ENCODE results near the gene PSMC4.

DNA sequence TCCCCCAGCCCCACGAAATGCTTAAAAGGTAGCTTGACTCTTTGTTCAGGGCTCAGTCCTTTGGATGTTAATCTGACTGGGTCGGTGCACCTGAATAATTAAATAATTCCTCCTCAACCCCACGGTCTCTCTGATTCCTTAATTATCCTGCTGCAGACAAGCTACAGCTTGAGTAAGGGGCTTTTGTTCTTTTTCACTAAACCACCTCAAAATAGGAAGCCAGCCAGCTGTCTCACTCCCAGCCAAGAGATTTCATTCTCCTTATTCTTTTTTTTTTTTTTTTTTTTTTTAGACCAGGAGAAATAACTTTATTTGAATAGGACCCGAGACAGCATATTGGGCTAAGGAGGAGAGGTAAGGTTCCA lies 28.6 kb upstream of the PSMC4 start:
- TF ChIP-seq TOX (CRISPR knock-in tag; IDR thresholded peaks at IDR 0.05; ENCODE audit: borderline replicate concordance): no peak
- no peak for TF ChIP-seq ISL1 (CRISPR knock-in tag; IDR thresholded peaks at IDR 0.05)
- no peak for TF ChIP-seq TCF4 (CRISPR knock-in tag; IDR thresholded peaks at IDR 0.05; ENCODE audit: borderline replicate concordance)
- no peak for TF ChIP-seq ZNF565 (CRISPR knock-in tag; conservative IDR thresholded peaks at IDR 0.05; ENCODE audit: low read depth)
- TF ChIP-seq, protein P1, sequence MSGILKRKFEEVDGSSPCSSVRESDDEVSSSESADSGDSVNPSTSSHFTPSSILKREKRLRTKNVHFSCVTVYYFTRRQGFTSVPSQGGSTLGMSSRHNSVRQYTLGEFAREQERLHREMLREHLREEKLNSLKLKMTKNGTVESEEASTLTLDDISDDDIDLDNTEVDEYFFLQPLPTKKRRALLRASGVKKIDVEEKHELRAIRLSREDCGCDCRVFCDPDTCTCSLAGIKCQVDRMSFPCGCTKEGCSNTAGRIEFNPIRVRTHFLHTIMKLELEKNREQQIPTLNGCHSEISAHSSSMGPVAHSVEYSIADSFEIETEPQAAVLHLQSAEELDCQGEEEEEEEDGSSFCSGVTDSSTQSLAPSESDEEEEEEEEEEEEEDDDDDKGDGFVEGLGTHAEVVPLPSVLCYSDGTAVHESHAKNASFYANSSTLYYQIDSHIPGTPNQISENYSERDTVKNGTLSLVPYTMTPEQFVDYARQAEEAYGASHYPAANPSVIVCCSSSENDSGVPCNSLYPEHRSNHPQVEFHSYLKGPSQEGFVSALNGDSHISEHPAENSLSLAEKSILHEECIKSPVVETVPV (CRISPR knock-in tag; IDR thresholded peaks at IDR 0.05): no peak
- no peak for TF ChIP-seq ZC3H10 (CRISPR knock-in tag; IDR thresholded peaks at IDR 0.05)
- TF ChIP-seq, protein P2, sequence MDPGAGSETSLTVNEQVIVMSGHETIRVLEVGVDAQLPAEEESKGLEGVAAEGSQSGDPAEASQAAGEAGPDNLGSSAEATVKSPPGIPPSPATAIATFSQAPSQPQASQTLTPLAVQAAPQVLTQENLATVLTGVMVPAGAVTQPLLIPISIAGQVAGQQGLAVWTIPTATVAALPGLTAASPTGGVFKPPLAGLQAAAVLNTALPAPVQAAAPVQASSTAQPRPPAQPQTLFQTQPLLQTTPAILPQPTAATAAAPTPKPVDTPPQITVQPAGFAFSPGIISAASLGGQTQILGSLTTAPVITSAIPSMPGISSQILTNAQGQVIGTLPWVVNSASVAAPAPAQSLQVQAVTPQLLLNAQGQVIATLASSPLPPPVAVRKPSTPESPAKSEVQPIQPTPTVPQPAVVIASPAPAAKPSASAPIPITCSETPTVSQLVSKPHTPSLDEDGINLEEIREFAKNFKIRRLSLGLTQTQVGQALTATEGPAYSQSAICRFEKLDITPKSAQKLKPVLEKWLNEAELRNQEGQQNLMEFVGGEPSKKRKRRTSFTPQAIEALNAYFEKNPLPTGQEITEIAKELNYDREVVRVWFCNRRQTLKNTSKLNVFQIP (CRISPR knock-in tag; IDR thresholded peaks at IDR 0.05; ENCODE audit: borderline replicate concordance, low read depth): no peak
- no peak for TF ChIP-seq ARNTL (CRISPR knock-in tag; IDR thresholded peaks at IDR 0.05; ENCODE audit: borderline replicate concordance, low read depth)

Data from SK-N-SH treated with all-trans-retinoic acid at 6 μM for 48 hours (cell line).